ENCODE results near the gene RFC2.
"Not testable (repeated sequence)": the region's sequence is repeated elsewhere in the genome, so short reads cannot be mapped to it uniquely, and the experiment has no call there.

The RFC2 gene

GRCh38 chr7:74282748-74283459 lies 28.7 kb upstream of the RFC2 start:
- DNase-seq (ENCODE audit: low spot score): no peak

GRCh38 chr7:74280985-74281384 lies 26.8 kb upstream of the RFC2 start:
- DNase-seq (ENCODE audit: low spot score): no peak

GRCh38 chr7:74277636-74278035 lies 23.4 kb upstream of the RFC2 start:
- DNase-seq (ENCODE audit: low spot score): no peak

- no peak for DNase-seq (ENCODE audit: low spot score)
These were observed 21.2 kb upstream of the RFC2 start for GRCh38 chr7:74275401-74275881.

GRCh38 chr7:74272305-74273038 lies 18.3 kb upstream of the RFC2 start:
- DNase-seq (ENCODE audit: low spot score): peak; percentile 98

GRCh38 chr7:74271742-74272141 lies 17.5 kb upstream of the RFC2 start:
- no peak for DNase-seq (ENCODE audit: low spot score)

- DNase-seq (ENCODE audit: low spot score): peak; percentile 97
These were observed 15.6 kb upstream of the RFC2 start for GRCh38 chr7:74269757-74270277.

- DNase-seq (ENCODE audit: low spot score): no peak
These were observed 13.8 kb upstream of the RFC2 start for GRCh38 chr7:74267756-74268565.

GRCh38 chr7:74266191-74266963 lies 12.2 kb upstream of the RFC2 start:
- no peak for DNase-seq (ENCODE audit: low spot score)

GRCh38 chr7:74263399-74264120 lies 9.4 kb upstream of the RFC2 start:
- no peak for DNase-seq (ENCODE audit: low spot score)

- peak; percentile 82 for DNase-seq (ENCODE audit: low spot score)
These were observed 8.6 kb upstream of the RFC2 start for GRCh38 chr7:74262639-74263398.

GRCh38 chr7:74258639-74259038 lies 4.4 kb upstream of the RFC2 start:
- no peak for DNase-seq (ENCODE audit: low spot score)

- no peak for DNase-seq (ENCODE audit: low spot score)
These were observed 2.6 kb upstream of the RFC2 start for GRCh38 chr7:74256491-74257408.

GRCh38 chr7:74255461-74255860 lies 1.3 kb upstream of the RFC2 start:
- not testable (repeated sequence) for DNase-seq (ENCODE audit: low spot score)

- DNase-seq (ENCODE audit: low spot score): no peak
These were observed 720 bp upstream of the RFC2 start for GRCh38 chr7:74254858-74255379.

- DNase-seq (ENCODE audit: low spot score): peak; percentile 30
These were observed 417 bp downstream of the RFC2 start for GRCh38 chr7:74253835-74254128.

- DNase-seq (ENCODE audit: low spot score): no peak
These were observed 868 bp downstream of the RFC2 start for GRCh38 chr7:74253331-74253730.

GRCh38 chr7:74252893-74253292 lies 1.3 kb downstream of the RFC2 start:
- no peak for DNase-seq (ENCODE audit: low spot score)

GRCh38 chr7:74249058-74249457 lies 5.1 kb downstream of the RFC2 start:
- not testable (repeated sequence) for DNase-seq (ENCODE audit: low spot score)
